ENCODE results near the gene ZBED4. TPM values are rescaled to one million over a fixed set of nuclear protein-coding genes. Genes with fewer than 3 reads are reported as not detected.

ZBED4 gene
- total RNA-seq, 2 donors from 2014 or later, result 9.6 to 17.1 TPM

DNA sequence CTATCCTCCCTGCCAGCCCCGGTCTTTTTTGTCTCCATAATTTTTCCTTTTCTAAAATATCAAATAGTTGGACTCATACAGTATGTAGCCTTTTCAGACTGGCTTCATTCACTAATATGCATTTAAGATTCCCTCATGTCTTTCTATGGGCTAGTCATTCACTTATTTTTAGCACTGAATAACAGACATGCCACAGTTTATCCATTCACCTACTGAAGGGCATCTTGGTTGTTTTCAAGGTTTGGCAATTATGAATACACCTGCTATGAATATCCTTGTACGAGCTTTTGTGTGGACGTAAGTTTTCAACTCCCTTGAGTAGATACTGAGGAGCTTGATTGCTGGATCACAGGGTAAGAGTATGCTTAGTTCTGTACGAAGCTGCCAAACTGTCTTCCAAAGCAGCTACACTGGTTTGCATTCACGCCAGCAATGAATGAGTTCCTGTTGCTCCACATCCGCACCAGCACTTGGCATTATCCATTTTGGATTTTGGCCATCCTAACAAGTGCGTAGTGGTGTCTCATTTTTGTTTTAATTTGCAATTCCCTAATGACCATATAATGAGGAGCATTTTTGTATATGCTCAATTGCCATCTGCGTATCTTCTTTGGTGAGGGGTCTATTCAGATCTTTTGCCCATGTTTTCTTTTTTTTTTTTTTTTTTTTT is 43.5 kb downstream of the ZBED4 start:
- no peak for DNase-seq
- Histone ChIP-seq H3K4me3 (no peak overlapping the region), H3K9me3 (no peaks in the 10 kb centered on the region), H3K4me1 (no peaks in the 10 kb centered on the region), H3K27ac (no peak overlapping the region), H3K36me3 (replicated peaks in 1 of 2; ENCODE audit: insufficient read depth in 1 of 2, low read depth in 2 of 2) (no peaks in the 10 kb centered on the region), H3K27me3 (no peaks in the 10 kb centered on the region)
- 94 to 97% methylated on average over 8 of the region's 8 CpGs for WGBS, 2 donors
- ATAC-seq, result no peak
- intact Hi-C loops (cut with DNase I), result no loop called here
- TF ChIP-seq, protein P1, sequence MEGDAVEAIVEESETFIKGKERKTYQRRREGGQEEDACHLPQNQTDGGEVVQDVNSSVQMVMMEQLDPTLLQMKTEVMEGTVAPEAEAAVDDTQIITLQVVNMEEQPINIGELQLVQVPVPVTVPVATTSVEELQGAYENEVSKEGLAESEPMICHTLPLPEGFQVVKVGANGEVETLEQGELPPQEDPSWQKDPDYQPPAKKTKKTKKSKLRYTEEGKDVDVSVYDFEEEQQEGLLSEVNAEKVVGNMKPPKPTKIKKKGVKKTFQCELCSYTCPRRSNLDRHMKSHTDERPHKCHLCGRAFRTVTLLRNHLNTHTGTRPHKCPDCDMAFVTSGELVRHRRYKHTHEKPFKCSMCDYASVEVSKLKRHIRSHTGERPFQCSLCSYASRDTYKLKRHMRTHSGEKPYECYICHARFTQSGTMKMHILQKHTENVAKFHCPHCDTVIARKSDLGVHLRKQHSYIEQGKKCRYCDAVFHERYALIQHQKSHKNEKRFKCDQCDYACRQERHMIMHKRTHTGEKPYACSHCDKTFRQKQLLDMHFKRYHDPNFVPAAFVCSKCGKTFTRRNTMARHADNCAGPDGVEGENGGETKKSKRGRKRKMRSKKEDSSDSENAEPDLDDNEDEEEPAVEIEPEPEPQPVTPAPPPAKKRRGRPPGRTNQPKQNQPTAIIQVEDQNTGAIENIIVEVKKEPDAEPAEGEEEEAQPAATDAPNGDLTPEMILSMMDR (IDR thresholded peaks at IDR 0.05), result no peak
- no peak for TF ChIP-seq POLR2A (IDR thresholded peaks at IDR 0.05)

DNA sequence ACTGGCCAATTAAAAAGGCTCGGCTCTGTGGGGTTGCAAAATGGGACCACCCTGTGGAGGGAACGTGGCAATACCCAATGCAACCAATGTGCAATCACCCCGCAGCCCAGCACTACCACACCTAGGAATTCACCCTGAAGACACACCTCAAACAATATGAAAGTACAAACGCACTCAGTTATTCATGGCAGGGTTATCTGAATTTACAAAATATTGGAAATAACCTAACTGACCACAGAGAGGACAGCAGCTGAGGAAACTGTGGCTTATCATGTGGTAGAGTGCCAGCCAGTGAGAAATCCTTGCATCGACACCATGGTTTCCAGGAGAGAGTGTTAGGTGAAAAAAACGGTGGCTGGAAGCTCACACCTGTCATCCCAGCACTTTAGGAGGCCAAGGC is 45.9 kb downstream of the ZBED4 start:
- Histone ChIP-seq H3K9me3 (no peaks in the 10 kb centered on the region), H3K4me3 (no peak overlapping the region), H3K27ac (no peak overlapping the region), H3K4me1 (no peaks in the 10 kb centered on the region), H3K36me3 (replicated peaks in 1 of 2; ENCODE audit: insufficient read depth in 1 of 2, low read depth in 2 of 2) (peaks cover 8 to 10% of the 10 kb centered on the region in 2 donors), H3K27me3 (no peaks in the 10 kb centered on the region)
- DNase-seq (no peak), ATAC-seq (no peak)
- 89 to 91% methylated on average over 6 of the region's 6 CpGs for WGBS, 2 donors
- intact Hi-C loops (cut with DNase I), result no loop called here
- TF ChIP-seq, protein P1 (IDR thresholded peaks at IDR 0.05), result no peak
- no peak for TF ChIP-seq POLR2A (IDR thresholded peaks at IDR 0.05)

DNA sequence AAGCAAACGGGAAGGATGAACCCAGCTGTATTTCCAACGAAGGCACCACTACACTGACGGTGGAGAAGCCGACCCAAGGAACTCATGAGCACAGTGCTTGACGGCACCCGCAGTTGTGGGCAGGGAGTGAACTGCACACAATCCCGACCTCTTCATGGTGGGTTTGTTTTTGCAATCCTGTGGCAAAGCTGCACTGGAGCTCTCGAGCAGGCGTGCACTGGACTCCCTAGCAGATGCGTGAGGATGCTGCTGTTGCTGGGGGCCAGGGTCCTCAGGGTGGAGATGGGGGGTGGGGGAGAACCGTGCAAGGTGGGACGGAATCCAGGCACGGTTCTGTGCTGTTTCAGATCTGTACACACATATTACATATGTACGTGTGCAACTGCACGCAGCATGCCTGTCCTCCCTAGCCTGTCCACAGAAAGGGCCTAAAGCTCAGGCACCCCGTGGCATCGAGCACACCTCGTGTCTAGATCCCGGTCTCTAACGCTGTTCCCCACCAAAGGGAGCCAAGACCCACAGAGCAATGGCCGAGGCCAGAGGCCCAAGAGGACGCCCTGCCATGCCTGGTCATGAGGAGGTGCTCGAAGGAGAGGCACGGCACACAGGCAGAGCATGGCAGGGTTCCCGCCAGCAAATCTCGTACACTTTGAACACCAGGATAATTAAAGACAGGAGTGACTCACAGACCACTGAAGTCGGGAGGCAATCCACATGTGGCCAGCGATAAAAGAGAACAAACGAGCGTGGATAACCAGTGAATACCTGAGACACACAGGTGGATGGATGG is 47.0 kb downstream of the ZBED4 start:
- no peaks in the 10 kb centered on the region for H3K27me3 ChIP-seq
- intact Hi-C loops (cut with DNase I), result no loop called here
- H3K27ac ChIP-seq, result no peak overlapping the region
- no peak overlapping the region for H3K4me3 ChIP-seq
- TF ChIP-seq, protein P1 (IDR thresholded peaks at IDR 0.05), result no peak
- TF ChIP-seq POLR2A (IDR thresholded peaks at IDR 0.05), result no peak
- H3K36me3 ChIP-seq (replicated peaks in 1 of 2; ENCODE audit: insufficient read depth in 1 of 2, low read depth in 2 of 2), result peaks cover 8 to 10% of the 10 kb centered on the region in 2 donors
- ATAC-seq (no peak), DNase-seq (no peak)
- H3K4me1 ChIP-seq, result no peaks in the 10 kb centered on the region
- no peaks in the 10 kb centered on the region for H3K9me3 ChIP-seq
- 89 to 90% methylated on average over 30 of the region's 30 CpGs for WGBS, 2 donors

DNA sequence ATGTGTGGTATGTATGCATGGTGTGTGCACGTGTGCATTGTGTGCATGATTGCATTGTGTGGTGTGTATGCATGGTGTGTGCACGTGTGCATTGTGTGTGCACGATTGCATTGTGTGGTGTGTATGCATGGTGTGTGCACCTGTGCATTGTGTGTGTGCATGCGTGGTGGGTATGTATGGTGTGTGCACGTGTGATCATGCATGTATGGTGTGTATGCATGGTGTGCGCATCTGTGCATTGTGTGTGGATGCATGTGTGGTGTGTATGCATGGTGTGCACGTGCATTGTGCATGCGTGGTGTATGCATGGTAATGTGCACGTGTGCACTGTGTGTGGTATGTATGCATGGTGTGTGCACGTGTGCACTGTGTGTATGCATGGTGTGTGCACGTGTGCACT is 47.8 kb downstream of the ZBED4 start:
- TF ChIP-seq POLR2A (IDR thresholded peaks at IDR 0.05), result no peak
- TF ChIP-seq, protein P1 (IDR thresholded peaks at IDR 0.05), result no peak
- intact Hi-C loops (cut with DNase I), result no loop called here
- Histone ChIP-seq H3K9me3 (no peaks in the 10 kb centered on the region), H3K27ac (no peak overlapping the region), H3K4me1 (no peaks in the 10 kb centered on the region), H3K36me3 (replicated peaks in 1 of 2; ENCODE audit: insufficient read depth in 1 of 2, low read depth in 2 of 2) (peaks cover 8 to 10% of the 10 kb centered on the region in 2 donors), H3K27me3 (no peaks in the 10 kb centered on the region), H3K4me3 (no peak overlapping the region)
- no peak for DNase-seq
- WGBS, 2 donors, result 91 to 95% methylated on average over 11 of the region's 11 CpGs
- no peak for ATAC-seq

Measured in body of pancreas (tissue), 4 donors.